Parietal lobe (tissue), 1 donor: ENCODE results near the gene AGRP. TPM values are rescaled to one million over a fixed set of nuclear protein-coding genes. Genes with fewer than 3 reads are reported as not detected.

Experiments used
- total RNA-seq: library from RNA; depleted of rRNA; stranded (reverse); fragments of >200 nt; gene quantifications from one replicate; pipeline ENCODE4 v1.2.3, GENCODE V29; 2014

Gene AGRP, protein sequence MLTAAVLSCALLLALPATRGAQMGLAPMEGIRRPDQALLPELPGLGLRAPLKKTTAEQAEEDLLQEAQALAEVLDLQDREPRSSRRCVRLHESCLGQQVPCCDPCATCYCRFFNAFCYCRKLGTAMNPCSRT
- total RNA-seq, result not detected

DNA sequence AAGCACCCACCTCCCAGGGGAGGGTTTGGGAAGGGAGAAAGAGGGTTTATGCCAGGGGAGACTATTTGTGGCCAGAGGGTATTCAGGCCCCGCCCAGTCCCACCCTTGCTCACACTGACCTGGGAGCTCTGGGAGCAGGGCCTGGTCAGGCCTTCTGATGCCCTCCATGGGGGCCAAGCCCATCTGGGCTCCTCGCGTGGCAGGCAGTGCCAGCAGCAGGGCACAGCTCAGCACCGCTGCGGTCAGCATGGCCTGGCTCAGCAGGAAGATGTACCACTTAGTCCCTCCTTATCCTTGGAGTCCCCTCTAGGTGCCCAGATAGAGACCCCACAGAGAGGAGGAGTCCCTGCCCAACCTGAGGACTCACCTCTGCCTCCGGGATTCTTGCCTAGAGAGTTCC, at the start of gene AGRP:
TSS of gene AGRP (minus strand) at position 398 of the 400 bp plus-strand sequence. CDS start at position 249, 149 bp downstream.

DNA sequence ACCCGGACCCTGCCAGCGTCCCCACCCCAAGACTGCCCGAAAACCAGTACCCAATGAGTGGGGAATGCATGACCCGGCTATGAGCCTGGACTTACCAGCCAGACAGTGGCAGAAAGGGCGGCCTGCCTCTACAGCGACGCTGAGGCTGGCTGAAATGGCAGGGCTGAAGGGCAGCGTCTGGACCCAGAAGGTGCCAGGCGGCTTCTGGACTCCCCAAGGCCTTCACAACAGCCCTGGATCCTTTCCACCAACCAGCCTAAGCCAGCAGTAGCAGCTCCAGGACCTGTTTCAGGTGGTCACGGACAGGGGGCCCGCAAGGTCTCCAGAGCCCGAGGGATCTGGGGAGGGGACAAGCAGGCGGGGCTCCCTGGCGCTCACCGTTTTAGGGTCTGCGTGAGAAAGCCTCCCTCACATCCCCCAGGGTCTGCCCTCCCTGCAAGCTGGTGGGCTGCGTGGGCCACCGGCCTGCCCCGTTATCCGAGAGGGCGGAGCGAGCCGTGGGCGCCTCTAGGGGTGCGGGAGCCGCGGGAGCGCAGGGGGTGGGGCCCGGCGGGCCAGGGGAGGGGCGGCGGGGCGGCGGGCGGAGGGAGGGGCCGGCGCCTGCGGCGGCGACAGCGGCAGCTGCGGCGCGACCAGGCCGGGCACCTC, 45.0 kb upstream of the AGRP start, which contains the start of gene RIPOR1:
TSS of gene RIPOR1 (plus strand) at position 608 of the 648 bp plus-strand sequence. CDS start 9,618 bp downstream, outside the sequence.

DNA sequence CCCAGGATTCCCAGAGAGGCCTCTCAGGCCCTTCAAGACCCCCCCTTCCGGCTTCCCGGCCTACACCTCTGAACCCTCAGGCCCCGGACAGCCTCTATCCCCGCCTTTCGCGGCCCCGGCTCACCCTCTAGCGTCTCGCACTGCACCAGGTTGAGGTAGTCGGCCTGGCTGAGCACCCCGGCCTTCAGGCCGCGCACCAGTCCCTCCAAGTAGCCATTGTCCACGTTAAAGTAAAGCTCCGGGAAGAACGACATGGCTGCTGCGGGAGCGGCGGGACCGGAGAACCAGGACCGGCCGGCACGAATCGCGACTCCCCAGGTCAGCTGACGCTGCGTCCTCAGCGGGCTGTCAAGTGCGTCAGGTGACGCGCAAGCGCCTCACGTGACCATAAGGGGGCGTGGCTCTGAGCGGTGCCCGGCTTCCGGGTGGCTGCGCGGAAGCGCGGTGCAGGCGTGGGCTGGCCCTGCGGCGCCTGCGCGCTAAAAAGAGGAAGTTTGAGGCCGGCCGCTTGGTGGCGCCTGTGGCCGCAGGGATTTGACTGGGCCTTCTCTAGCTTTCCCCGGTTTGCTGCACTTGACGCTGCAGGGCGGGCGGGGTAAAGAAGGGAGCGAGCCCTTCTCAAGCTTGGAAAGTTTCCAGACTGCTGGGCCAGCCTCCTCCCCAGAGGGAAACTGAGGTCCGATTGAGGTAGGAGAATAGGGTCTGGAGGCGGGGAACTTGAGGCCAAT, 2.4 kb downstream of the AGRP start, which contains the start of gene ATP6V0D1:
TSS of gene ATP6V0D1 (minus strand) at position 325 of the 728 bp plus-strand sequence. CDS start at position 254, 71 bp downstream.

Other genes with a start within 250 kb of the AGRP start
- gene FHOD1, start 236.1 kb downstream of the AGRP start, total RNA-seq, result 1.9 TPM
- 0.94 TPM for gene SLC9A5, start 234.6 kb downstream of the AGRP start, total RNA-seq
- 3.4 TPM for gene PLEKHG4, start 204.0 kb downstream of the AGRP start, total RNA-seq
- 0.31 TPM for gene KCTD19, start 156.8 kb downstream of the AGRP start, total RNA-seq
- 3.1 TPM for gene LRRC36, start 156.7 kb downstream of the AGRP start, total RNA-seq
- 3.8 TPM for gene TPPP3, start 90.0 kb downstream of the AGRP start, total RNA-seq
- 5.0 TPM for gene ZDHHC1, start 67.1 kb downstream of the AGRP start, total RNA-seq
- not detected for gene HSD11B2, start 52.4 kb downstream of the AGRP start, total RNA-seq
- 91.4 TPM for gene ATP6V0D1, start 2.4 kb downstream of the AGRP start, total RNA-seq
- gene RIPOR1, start 45.3 kb upstream of the AGRP start, total RNA-seq, result 61.3 TPM
- 61.7 TPM for gene CTCF, start 79.0 kb upstream of the AGRP start, total RNA-seq
- gene CARMIL2, start 161.6 kb upstream of the AGRP start, total RNA-seq, result 3.1 TPM
- gene ACD, start 176.7 kb upstream of the AGRP start, total RNA-seq, result 27.2 TPM
- 7.8 TPM for gene PARD6A, start 177.4 kb upstream of the AGRP start, total RNA-seq
- gene ENKD1, start 183.2 kb upstream of the AGRP start, total RNA-seq, result 10.3 TPM
- gene C16orf86, start 183.3 kb upstream of the AGRP start, total RNA-seq, result 1.3 TPM
- 62.0 TPM for gene GFOD2, start 235.8 kb upstream of the AGRP start, total RNA-seq